ENCODE data around the gene ELAVL4. TPM values are rescaled to one million over a fixed set of nuclear protein-coding genes. Genes with fewer than 3 reads are reported as not detected.

Gene ELAVL4
- total RNA-seq (not detected in 2 replicates), polyA plus RNA-seq (not detected in 2 replicates), polyA minus RNA-seq (not detected in 2 replicates), Bru-seq, nascent RNA (percentile 1 among the genes with signal in this experiment), BruChase-seq, experiment 1, labeled RNA remaining after a 6-hour chase (not detected), BruChase-seq, experiment 2, labeled RNA remaining after a 2-hour chase (not detected)
- not detected in 2 replicates for polyA plus RNA-seq (2011; cell fraction: cytosol; rRNA removed)
- not detected in 2 replicates for polyA plus RNA-seq (2011; cell fraction: nucleus; rRNA removed)
- polyA plus RNA-seq (2012), result not detected in 2 replicates
- polyA minus RNA-seq (2011; cell fraction: cytosol; rRNA and poly(A)+ RNA removed), result not detected
- not detected in 2 replicates for polyA minus RNA-seq (2011; cell fraction: nucleus; rRNA and poly(A)+ RNA removed)
- long read RNA-seq, result 0 reads

DNA sequence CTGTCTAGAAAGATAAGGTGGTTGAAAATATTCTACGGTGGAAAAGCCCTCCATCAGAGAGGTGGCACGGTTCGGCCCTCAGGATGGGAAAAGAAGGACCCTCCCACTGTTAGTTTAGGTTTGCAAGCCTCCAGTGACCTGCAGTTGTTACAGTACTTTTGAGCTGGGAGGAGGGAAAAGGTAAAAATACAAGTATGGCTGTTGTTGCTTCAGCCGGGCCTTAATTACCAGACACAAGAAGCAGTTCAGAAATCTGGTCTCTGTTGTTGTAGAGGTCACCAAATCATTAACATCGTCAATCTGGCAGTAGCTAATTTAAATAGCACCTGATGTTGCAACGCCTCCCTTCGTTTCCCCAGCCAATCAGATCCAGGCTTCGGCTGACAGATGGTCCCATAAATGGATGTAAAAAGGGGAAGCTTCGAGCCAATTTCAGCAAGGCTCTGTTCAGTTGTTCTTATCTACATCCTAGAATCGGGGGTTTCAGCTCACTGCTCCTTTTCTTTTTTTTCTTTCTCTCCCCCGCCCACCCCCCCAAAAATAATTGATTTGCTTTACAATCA is at the start of gene ELAVL4:
Gene ELAVL4 (plus strand): TSS at position 424 of the 563 bp plus-strand sequence. CDS start 270 bp downstream, outside the sequence.
- DNase-seq (ENCODE audit: low read depth, low spot score), result no peak
- dilution Hi-C loops (cut with MboI; ENCODE audit: extremely low pct_ligation_motif_present, low sequenced_read_pairs) (no loop called here), intact Hi-C loops (cut with micrococcal nuclease) (no loop called here)
- no peak within 1 kb of the TSS for H3K9ac ChIP-seq (replicated peaks; ENCODE audit: extremely low read depth, insufficient read depth, low read length)
- no TSS peak for BruUV-seq (replicated peaks)
- H3K4me3 ChIP-seq (replicated peaks in 1 of 3; ENCODE audit: insufficient read depth in 1 of 3, low read depth in 1 of 3, low read length in 3 of 3), result no peak within 1 kb of the TSS
- no peak for FAIRE-seq
- no peaks in the 10 kb centered on the region for H3K36me3 ChIP-seq (ENCODE audit: control insufficient read depth in 2 of 2, extremely low read depth in 1 of 2, insufficient read depth in 2 of 2, low read length in 2 of 2)
- H3K79me2 ChIP-seq (ENCODE audit: control insufficient read depth, insufficient read depth, low read length), result no peaks in the 10 kb centered on the region
- no peaks in the 10 kb centered on the region for H3K27me3 ChIP-seq (ENCODE audit: control insufficient read depth in 2 of 2, insufficient read depth in 2 of 2, low read length in 2 of 2)
- no peaks in the 10 kb centered on the region for H3K9me1 ChIP-seq (replicated peaks; ENCODE audit: control insufficient read depth, extremely low read depth, insufficient read depth, low read length)
- H3K4me1 ChIP-seq (ENCODE audit: control insufficient read depth, extremely low read depth, insufficient read depth, low read length), result no peaks in the 10 kb centered on the region
- no peak within 1 kb of the TSS for H2AFZ ChIP-seq (ENCODE audit: low read depth, low read length)
- H3K9me3 ChIP-seq (replicated peaks; ENCODE audit: control insufficient read depth, insufficient read depth, low read length), result no peaks in the 10 kb centered on the region
- TF ChIP-seq FOS (IDR thresholded peaks at IDR 0.05; ENCODE audit: borderline replicate concordance, insufficient read depth, low read length) (no peak), GATA2 (IDR thresholded peaks at IDR 0.05; ENCODE audit: insufficient read depth, insufficient read length, low read depth, low read length) (no peak), POLR2A (IDR thresholded peaks at IDR 0.05; ENCODE audit: low read depth, low read length) (no peak), POLR2AphosphoS5 (IDR thresholded peaks at IDR 0.05; ENCODE audit: insufficient read depth, low read depth, low read length) (no peak), JUN (IDR thresholded peaks at IDR 0.05; ENCODE audit: borderline replicate concordance, insufficient read depth, insufficient read length, low read depth) (no peak), EZH2 (IDR thresholded peaks at IDR 0.05; ENCODE audit: borderline replicate concordance, low read depth, low read length, severe bottlenecking) (no peak), MYC (IDR thresholded peaks at IDR 0.05; ENCODE audit: low read depth, low read length) (no peak)
- TF ChIP-seq, protein P1, sequence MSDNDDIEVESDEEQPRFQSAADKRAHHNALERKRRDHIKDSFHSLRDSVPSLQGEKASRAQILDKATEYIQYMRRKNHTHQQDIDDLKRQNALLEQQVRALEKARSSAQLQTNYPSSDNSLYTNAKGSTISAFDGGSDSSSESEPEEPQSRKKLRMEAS (IDR thresholded peaks at IDR 0.05; ENCODE audit: insufficient read depth, insufficient read length), result no peak
- TF ChIP-seq, protein P2, sequence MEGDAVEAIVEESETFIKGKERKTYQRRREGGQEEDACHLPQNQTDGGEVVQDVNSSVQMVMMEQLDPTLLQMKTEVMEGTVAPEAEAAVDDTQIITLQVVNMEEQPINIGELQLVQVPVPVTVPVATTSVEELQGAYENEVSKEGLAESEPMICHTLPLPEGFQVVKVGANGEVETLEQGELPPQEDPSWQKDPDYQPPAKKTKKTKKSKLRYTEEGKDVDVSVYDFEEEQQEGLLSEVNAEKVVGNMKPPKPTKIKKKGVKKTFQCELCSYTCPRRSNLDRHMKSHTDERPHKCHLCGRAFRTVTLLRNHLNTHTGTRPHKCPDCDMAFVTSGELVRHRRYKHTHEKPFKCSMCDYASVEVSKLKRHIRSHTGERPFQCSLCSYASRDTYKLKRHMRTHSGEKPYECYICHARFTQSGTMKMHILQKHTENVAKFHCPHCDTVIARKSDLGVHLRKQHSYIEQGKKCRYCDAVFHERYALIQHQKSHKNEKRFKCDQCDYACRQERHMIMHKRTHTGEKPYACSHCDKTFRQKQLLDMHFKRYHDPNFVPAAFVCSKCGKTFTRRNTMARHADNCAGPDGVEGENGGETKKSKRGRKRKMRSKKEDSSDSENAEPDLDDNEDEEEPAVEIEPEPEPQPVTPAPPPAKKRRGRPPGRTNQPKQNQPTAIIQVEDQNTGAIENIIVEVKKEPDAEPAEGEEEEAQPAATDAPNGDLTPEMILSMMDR (IDR thresholded peaks at IDR 0.05; ENCODE audit: extremely low read depth in 1 of 2, insufficient read depth in 1 of 2, low read depth in 1 of 2, low read length in 2 of 2), result no peak
- no peak within 1 kb of the TSS for H3K4me2 ChIP-seq (ENCODE audit: insufficient read depth, low read length)
- H3K27ac ChIP-seq (ENCODE audit: insufficient read depth, low read depth, low read length), result no peak within 1 kb of the TSS
- CTCF ChIA-PET, result no interaction called here
- POLR2A ChIA-PET, result no interaction called here
- no peaks in the 10 kb centered on the region for H4K20me1 ChIP-seq (replicated peaks; ENCODE audit: control insufficient read depth, extremely low read depth, insufficient read depth, low read length)
